ENCODE measurements around the gene ARHGEF39.

The ARHGEF39 gene

GRCh38 chr9:35664531-35665470, at the start of gene ARHGEF39:
ARHGEF39 (minus strand) TSS chr9:35665195; CDS start chr9:35665169, 26 bp downstream.
- DNase-seq = peak; percentile 53

- DNase-seq = no peak
Measured at GRCh38 chr9:35714123-35714522, 49.1 kb upstream of the ARHGEF39 start.

- DNase-seq = no peak
Measured at GRCh38 chr9:35713578-35713977, 48.6 kb upstream of the ARHGEF39 start.

GRCh38 chr9:35712762-35713400, 47.9 kb upstream of the ARHGEF39 start:
- no peak for DNase-seq

- DNase-seq = no peak
Measured at GRCh38 chr9:35711501-35712428, 46.8 kb upstream of the ARHGEF39 start.

- DNase-seq = no peak
Measured at GRCh38 chr9:35710818-35711500, 46.0 kb upstream of the ARHGEF39 start.

- DNase-seq = no peak
Measured at GRCh38 chr9:35708146-35708545, 43.2 kb upstream of the ARHGEF39 start.

- DNase-seq = no peak
Measured at GRCh38 chr9:35706951-35707350, 42.0 kb upstream of the ARHGEF39 start.

GRCh38 chr9:35705836-35706430, 40.9 kb upstream of the ARHGEF39 start:
- DNase-seq = no peak

- DNase-seq = no peak
Measured at GRCh38 chr9:35705372-35705771, 40.4 kb upstream of the ARHGEF39 start.

GRCh38 chr9:35703906-35704672, 39.1 kb upstream of the ARHGEF39 start:
- DNase-seq = no peak

- no peak for DNase-seq
Measured at GRCh38 chr9:35702696-35703095, 37.7 kb upstream of the ARHGEF39 start.

GRCh38 chr9:35700942-35701341, 35.9 kb upstream of the ARHGEF39 start:
- DNase-seq = no peak

GRCh38 chr9:35700031-35700430, 35.0 kb upstream of the ARHGEF39 start:
- no peak for DNase-seq

GRCh38 chr9:35698231-35698630, 33.2 kb upstream of the ARHGEF39 start:
- DNase-seq = no peak

GRCh38 chr9:35697486-35697885, 32.5 kb upstream of the ARHGEF39 start:
- DNase-seq = no peak

- DNase-seq = peak; percentile 52
Measured at GRCh38 chr9:35696520-35697215, 31.7 kb upstream of the ARHGEF39 start.

- no peak for DNase-seq
Measured at GRCh38 chr9:35695943-35696401, 31.0 kb upstream of the ARHGEF39 start.

GRCh38 chr9:35691757-35692301, 26.8 kb upstream of the ARHGEF39 start:
- no peak for DNase-seq

GRCh38 chr9:35691334-35691650, 26.3 kb upstream of the ARHGEF39 start:
- DNase-seq = peak; percentile 1

Measured in CD4-positive, alpha-beta T cell treated with Interleukin-4 for 4 hours (primary cell).